ENCODE measurements around the gene RPL13A. TPM values are rescaled to one million over a fixed set of nuclear protein-coding genes. Genes with fewer than 3 reads are reported as not detected.
A peak's percentile ranks its signal among the peaks of the same experiment; 100 is the strongest.

Gene RPL13A
- total and polyA plus RNA-seq, 9 of the 15 experiments (the other 6 are each of a cell fraction or from before 2014, with no cell fraction given), result 1,744 to 5,482 (median 2,949) TPM

DNA sequence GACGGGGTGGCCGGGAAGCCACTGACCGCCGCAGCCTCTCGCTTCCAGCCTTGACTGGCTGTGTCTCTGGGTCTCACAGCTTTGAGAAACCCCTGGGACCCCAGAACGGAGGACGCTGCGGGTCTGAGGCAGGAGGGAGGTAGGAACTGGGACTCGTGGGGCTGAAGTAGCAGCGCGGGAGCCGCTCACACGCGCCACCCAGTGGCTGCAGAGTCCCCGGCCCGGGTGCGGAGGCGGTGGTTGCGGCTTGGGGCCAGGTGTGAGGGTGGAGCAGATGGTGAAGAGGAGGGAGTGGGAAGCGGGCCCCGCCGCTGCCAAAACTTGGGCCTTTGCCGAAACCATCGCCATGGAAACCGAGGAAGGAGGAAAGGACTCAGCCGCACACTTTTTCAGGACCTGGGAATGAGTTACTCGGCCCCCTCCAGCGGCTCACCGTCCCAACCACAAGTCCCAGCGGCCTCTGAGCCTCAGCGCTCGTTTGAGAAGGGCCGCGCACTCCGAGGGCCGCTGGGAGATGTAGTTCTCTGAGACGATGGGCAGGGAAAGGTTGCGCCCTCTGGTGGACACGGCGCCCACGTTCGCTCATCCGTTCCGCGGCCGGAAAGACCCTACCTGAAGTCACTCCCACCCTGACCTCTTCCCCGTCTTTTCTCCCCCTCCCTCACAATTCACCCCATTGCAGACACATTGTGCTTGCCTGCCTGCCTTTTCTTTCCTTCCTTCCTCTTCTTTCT is 43.9 kb upstream of the RPL13A start (continued):
- TF ChIP-seq ZNF699 (CRISPR knock-in tag; IDR thresholded peaks at IDR 0.05; ENCODE audit: insufficient replicate concordance), result no peak
- TF ChIP-seq ZNF324 (CRISPR knock-in tag; IDR thresholded peaks at IDR 0.05), result 0 out of 2 replicates have a peak, but pooled peaks have one; percentile 5
- TF ChIP-seq E2F1 (CRISPR knock-in tag; IDR thresholded peaks at IDR 0.05), result 0 out of 2 replicates have a peak, but pooled peaks have one; percentile 40
- peak; percentile 77; the same call in 1 of the 2 replicates for TF ChIP-seq ZNF589 (CRISPR knock-in tag; IDR thresholded peaks at IDR 0.05; ENCODE audit: low read depth)
- 0 out of 2 replicates have a peak, but pooled peaks have one; percentile 65 for TF ChIP-seq RBM14 (IDR thresholded peaks at IDR 0.05; ENCODE audit: borderline replicate concordance, insufficient read depth, low read depth, low read length)
- no peak for TF ChIP-seq HDAC3 (IDR thresholded peaks at IDR 0.05; ENCODE audit: borderline replicate concordance, partially characterized antibody)
- TF ChIP-seq ZNF197 (CRISPR knock-in tag; IDR thresholded peaks at IDR 0.05; ENCODE audit: low read depth), result peak; percentile 96
- TF ChIP-seq ZKSCAN3 (CRISPR knock-in tag; IDR thresholded peaks at IDR 0.05), result no peak
- TF ChIP-seq ZKSCAN8 (CRISPR knock-in tag; IDR thresholded peaks at IDR 0.05), result no peak
- TF ChIP-seq, protein P1, sequence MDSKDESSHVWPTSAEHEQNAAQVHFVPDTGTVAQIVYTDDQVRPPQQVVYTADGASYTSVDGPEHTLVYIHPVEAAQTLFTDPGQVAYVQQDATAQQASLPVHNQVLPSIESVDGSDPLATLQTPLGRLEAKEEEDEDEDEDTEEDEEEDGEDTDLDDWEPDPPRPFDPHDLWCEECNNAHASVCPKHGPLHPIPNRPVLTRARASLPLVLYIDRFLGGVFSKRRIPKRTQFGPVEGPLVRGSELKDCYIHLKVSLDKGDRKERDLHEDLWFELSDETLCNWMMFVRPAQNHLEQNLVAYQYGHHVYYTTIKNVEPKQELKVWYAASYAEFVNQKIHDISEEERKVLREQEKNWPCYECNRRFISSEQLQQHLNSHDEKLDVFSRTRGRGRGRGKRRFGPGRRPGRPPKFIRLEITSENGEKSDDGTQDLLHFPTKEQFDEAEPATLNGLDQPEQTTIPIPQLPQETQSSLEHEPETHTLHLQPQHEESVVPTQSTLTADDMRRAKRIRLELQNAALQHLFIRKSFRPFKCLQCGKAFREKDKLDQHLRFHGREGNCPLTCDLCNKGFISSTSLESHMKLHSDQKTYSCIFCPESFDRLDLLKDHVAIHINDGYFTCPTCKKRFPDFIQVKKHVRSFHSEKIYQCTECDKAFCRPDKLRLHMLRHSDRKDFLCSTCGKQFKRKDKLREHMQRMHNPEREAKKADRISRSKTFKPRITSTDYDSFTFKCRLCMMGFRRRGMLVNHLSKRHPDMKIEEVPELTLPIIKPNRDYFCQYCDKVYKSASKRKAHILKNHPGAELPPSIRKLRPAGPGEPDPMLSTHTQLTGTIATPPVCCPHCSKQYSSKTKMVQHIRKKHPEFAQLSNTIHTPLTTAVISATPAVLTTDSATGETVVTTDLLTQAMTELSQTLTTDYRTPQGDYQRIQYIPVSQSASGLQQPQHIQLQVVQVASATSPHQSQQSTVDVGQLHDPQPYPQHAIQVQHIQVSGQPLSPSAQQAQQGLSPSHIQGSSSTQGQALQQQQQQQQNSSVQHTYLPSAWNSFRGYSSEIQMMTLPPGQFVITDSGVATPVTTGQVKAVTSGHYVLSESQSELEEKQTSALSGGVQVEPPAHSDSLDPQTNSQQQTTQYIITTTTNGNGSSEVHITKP (IDR thresholded peaks at IDR 0.05; ENCODE audit: partially characterized antibody), result peak; percentile 28
- TF ChIP-seq, protein P2, sequence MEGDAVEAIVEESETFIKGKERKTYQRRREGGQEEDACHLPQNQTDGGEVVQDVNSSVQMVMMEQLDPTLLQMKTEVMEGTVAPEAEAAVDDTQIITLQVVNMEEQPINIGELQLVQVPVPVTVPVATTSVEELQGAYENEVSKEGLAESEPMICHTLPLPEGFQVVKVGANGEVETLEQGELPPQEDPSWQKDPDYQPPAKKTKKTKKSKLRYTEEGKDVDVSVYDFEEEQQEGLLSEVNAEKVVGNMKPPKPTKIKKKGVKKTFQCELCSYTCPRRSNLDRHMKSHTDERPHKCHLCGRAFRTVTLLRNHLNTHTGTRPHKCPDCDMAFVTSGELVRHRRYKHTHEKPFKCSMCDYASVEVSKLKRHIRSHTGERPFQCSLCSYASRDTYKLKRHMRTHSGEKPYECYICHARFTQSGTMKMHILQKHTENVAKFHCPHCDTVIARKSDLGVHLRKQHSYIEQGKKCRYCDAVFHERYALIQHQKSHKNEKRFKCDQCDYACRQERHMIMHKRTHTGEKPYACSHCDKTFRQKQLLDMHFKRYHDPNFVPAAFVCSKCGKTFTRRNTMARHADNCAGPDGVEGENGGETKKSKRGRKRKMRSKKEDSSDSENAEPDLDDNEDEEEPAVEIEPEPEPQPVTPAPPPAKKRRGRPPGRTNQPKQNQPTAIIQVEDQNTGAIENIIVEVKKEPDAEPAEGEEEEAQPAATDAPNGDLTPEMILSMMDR (IDR thresholded peaks at IDR 0.05 in 2 of 3, conservative IDR thresholded peaks at IDR 0.05 in 1 of 3; ENCODE audit: insufficient read depth in 2 of 3, low read depth in 1 of 3, low read length in 3 of 3), result peak; percentile 86 to 94 (median 88)
- no peak for TF ChIP-seq DDX20 (tag; IDR thresholded peaks at IDR 0.05; ENCODE audit: low read depth)
- no peak for TF ChIP-seq HMG20A (CRISPR knock-in tag; conservative IDR thresholded peaks at IDR 0.05)
- TF ChIP-seq ZNF785 (CRISPR knock-in tag; IDR thresholded peaks at IDR 0.05), result no peak
- TF ChIP-seq SNRNP70 (optimal IDR thresholded peaks at IDR 0.05; ENCODE audit: low read depth, low read length), result no peak
- TF ChIP-seq PHF21A (IDR thresholded peaks at IDR 0.05; ENCODE audit: borderline replicate concordance, low read depth), result peak; percentile 58; the same call in 1 of the 2 replicates
- peak; percentile 87 for TF ChIP-seq BRD9 (IDR thresholded peaks at IDR 0.05; ENCODE audit: low read depth, partially characterized antibody)
- 0 out of 2 replicates have a peak, but pooled peaks have one; percentile 10 for TF ChIP-seq ZNF134 (CRISPR knock-in tag; conservative IDR thresholded peaks at IDR 0.05)
- TF ChIP-seq EHMT2 (IDR thresholded peaks at IDR 0.05), result no peak
